ENCODE measurements around the gene RCAN1.

Gene RCAN1

GRCh38 chr21:34536311-34536710 lies 78.6 kb downstream of the RCAN1 start:
- DNase-seq: no peak

- no peak for DNase-seq
These were observed 79.0 kb downstream of the RCAN1 start for GRCh38 chr21:34535886-34536285.

GRCh38 chr21:34534522-34534921 lies 80.4 kb downstream of the RCAN1 start:
- DNase-seq: no peak

GRCh38 chr21:34533938-34534337 lies 81.0 kb downstream of the RCAN1 start:
- no peak for DNase-seq

- DNase-seq: no peak
These were observed 83.5 kb downstream of the RCAN1 start for GRCh38 chr21:34531399-34531798.

GRCh38 chr21:34530261-34530660 lies 84.7 kb downstream of the RCAN1 start:
- peak; percentile 68 for DNase-seq

GRCh38 chr21:34528131-34528561 lies 86.8 kb downstream of the RCAN1 start:
- DNase-seq: no peak

GRCh38 chr21:34526618-34527290 lies 88.2 kb downstream of the RCAN1 start:
- peak; percentile 97 for DNase-seq

- DNase-seq: peak; percentile 71
These were observed 88.7 kb downstream of the RCAN1 start for GRCh38 chr21:34526241-34526617.

- DNase-seq: peak; percentile 20
These were observed 90.0 kb downstream of the RCAN1 start for GRCh38 chr21:34524646-34525601.

GRCh38 chr21:34523019-34523555 lies 91.8 kb downstream of the RCAN1 start:
- no peak for DNase-seq

- DNase-seq: no peak
These were observed 92.6 kb downstream of the RCAN1 start for GRCh38 chr21:34522284-34522683.

- no peak for DNase-seq
These were observed 93.4 kb downstream of the RCAN1 start for GRCh38 chr21:34521561-34521960.

GRCh38 chr21:34520764-34521508 lies 94.0 kb downstream of the RCAN1 start:
- no peak for DNase-seq

- no peak for DNase-seq
These were observed 94.6 kb downstream of the RCAN1 start for GRCh38 chr21:34520281-34520680.

GRCh38 chr21:34519694-34520093 lies 95.2 kb downstream of the RCAN1 start:
- DNase-seq: no peak

GRCh38 chr21:34519016-34519415 lies 95.9 kb downstream of the RCAN1 start:
- DNase-seq: no peak

- no peak for DNase-seq
These were observed 96.6 kb downstream of the RCAN1 start for GRCh38 chr21:34518301-34518700.

GRCh38 chr21:34517491-34518245 lies 97.2 kb downstream of the RCAN1 start:
- no peak for DNase-seq

GRCh38 chr21:34517039-34517438 lies 97.9 kb downstream of the RCAN1 start:
- DNase-seq: no peak

- no peak for DNase-seq
These were observed 100.3 kb downstream of the RCAN1 start for GRCh38 chr21:34514576-34515115.

GRCh38 chr21:34513129-34513675 lies 101.7 kb downstream of the RCAN1 start:
- DNase-seq: no peak

Data from kidney glomerular epithelial cell (primary cell).